ENCODE data around the gene ADRA1B.

Gene ADRA1B

DNA sequence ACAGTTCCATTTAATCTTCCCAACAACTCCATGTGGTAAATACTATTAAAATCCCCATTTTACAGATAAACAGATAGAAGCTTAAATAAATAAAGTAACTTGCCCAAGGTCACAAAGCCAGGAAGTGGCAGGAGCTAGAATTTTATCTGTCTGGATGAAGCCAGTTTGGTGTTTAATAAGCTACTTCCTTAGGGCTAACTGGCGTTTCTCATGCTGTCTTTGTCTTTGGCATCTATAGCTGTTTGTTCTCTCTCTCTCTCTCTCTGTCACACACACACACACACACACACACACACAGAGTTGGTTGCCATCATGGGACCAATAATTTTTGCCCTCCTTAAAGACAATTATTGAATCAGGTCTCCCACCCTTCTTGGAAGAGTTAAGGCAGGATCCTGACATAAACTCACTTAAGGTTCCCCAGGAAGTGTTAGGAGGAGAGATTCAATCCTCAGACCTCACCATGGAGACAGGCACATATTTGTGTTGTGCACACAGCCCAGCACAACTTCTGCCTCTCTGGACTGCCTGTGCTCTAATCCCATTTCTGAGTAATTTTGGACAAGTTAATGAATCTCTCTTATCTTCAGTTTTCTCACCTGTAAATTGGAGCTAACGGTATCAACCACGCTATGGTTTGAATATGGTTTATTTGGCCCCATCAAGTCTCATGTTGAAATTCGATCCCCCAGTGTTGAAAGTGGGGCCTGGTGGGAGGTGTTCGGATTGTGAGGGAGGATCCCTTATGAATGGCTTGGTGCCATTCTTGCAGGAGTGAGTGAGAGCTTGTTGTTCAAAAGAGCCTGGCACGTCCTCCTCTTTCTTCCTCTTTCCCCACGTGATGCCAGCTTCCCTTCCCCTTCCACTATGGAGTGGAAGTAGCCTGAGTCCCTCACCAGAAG, 8.3 kb upstream of the ADRA1B start:
- no peak for DNase-seq (ENCODE audit: extremely low read depth, low read depth)
- TF ChIP-seq, protein P1, sequence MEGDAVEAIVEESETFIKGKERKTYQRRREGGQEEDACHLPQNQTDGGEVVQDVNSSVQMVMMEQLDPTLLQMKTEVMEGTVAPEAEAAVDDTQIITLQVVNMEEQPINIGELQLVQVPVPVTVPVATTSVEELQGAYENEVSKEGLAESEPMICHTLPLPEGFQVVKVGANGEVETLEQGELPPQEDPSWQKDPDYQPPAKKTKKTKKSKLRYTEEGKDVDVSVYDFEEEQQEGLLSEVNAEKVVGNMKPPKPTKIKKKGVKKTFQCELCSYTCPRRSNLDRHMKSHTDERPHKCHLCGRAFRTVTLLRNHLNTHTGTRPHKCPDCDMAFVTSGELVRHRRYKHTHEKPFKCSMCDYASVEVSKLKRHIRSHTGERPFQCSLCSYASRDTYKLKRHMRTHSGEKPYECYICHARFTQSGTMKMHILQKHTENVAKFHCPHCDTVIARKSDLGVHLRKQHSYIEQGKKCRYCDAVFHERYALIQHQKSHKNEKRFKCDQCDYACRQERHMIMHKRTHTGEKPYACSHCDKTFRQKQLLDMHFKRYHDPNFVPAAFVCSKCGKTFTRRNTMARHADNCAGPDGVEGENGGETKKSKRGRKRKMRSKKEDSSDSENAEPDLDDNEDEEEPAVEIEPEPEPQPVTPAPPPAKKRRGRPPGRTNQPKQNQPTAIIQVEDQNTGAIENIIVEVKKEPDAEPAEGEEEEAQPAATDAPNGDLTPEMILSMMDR (IDR thresholded peaks at IDR 0.05; ENCODE audit: low read depth, low read length), result no peak

DNA sequence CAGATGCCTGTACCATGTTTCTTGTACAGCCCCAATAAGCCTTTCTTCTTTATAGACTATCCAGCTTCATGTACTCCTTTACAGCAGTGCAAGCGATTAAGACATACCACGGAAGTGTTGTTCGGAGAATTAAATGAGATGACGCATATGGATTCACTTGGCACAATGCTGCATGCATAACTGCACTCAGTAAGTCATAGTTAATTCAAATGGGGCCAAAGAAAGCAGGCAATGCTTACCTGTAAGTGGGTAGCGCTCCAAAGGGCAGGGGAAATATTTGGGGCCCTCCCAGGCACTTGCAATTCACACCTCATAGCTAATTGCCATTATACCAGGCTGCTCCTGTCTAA, 7.7 kb upstream of the ADRA1B start:
- TF ChIP-seq, protein P1 (IDR thresholded peaks at IDR 0.05; ENCODE audit: low read depth, low read length), result no peak
- no peak for DNase-seq (ENCODE audit: extremely low read depth, low read depth)

- TF ChIP-seq, protein P1 (IDR thresholded peaks at IDR 0.05; ENCODE audit: low read depth, low read length), result no peak
- DNase-seq (ENCODE audit: extremely low read depth, low read depth), result no peak
Measured at GRCh38 chr5:159909126-159909525, 7.2 kb upstream of the ADRA1B start.

- TF ChIP-seq, protein P1 (IDR thresholded peaks at IDR 0.05; ENCODE audit: low read depth, low read length), result no peak
- DNase-seq (ENCODE audit: extremely low read depth, low read depth), result no peak
Measured at GRCh38 chr5:159910207-159910842, 6.0 kb upstream of the ADRA1B start.

DNA sequence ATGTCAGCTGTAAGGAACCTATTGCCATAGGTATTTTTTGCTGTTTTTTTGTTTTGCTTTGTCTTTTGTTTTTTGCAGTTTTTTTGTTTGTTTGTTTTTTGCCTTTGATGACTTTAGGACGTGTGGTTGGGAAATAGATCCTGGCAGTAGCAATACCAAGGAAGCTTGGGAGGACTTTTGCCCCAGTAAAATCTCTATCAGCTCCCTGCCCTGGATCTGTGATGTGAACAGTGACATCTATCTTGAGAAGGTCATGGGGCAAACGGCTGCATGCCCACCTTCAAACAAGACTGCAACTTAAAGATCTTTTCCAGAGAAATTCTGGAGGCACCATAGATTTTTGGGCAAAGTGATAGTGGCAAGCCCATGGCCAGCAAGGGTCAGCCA, 5.4 kb upstream of the ADRA1B start:
- DNase-seq (ENCODE audit: extremely low read depth, low read depth), result no peak
- TF ChIP-seq, protein P1 (IDR thresholded peaks at IDR 0.05; ENCODE audit: low read depth, low read length), result no peak

DNA sequence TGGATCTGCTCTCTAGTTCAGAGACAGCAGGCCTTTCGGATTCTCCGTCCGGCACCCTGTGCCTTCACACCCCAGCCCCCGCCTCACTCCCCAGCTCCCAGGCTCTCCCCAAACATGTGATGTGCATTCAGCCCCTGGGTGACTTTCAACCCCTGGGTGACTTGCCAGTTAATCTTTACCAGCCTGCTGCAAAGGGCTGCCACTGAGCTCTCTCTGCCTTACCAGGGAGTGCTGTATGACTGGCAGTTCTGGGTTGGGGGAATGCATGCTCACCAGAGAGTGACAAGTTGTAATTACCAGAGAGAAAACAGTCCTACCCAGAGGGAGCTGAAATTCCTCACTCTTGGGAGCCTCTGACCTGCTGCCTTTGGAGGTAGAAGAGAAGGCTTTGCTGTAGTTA, 4.9 kb upstream of the ADRA1B start:
- DNase-seq (ENCODE audit: extremely low read depth, low read depth), result no peak
- TF ChIP-seq, protein P1 (IDR thresholded peaks at IDR 0.05; ENCODE audit: low read depth, low read length), result no peak

Measured in AG09319 (cell line).